OCI-LY3 (cell line): ENCODE results near the gene ACSF2.

ENCODE experiments used
- H2AFZ ChIP-seq: fragments of 200-600, 300-600 bp; shearing (Covaris generic); 2 replicates; pipeline ENCODE4 v1.6.0; 2014; ENCODE audit warnings: antibody characterized with exemption, low read depth, low read length
- H3K27ac ChIP-seq: fragments of 200-600, 300-600 bp; sonication (generic); 2 replicates; pipeline ENCODE4 v1.5.1; 2014; ENCODE audit warnings: mild to moderate bottlenecking, low read length, moderate library complexity, mixed read lengths
- H3K27me3 ChIP-seq: fragments of 200-600, 300-600 bp; sonication (generic); 2 replicates; pipeline ENCODE4 v1.6.1; 2014; ENCODE audit warnings: low read depth, low read length, mixed read lengths
- H3K36me3 ChIP-seq: fragments of 200-600, 300-600 bp; sonication (generic); replicated peaks from 2 replicates; pipeline ENCODE3; 2014; ENCODE audit warnings: low read depth, low read length, mixed read lengths
- H3K4me1 ChIP-seq: fragments of 300-600, 200-600 bp; sonication (generic); 2 replicates; pipeline ENCODE4 v1.6.1; 2014; ENCODE audit warnings: low read length, mixed read lengths
- H3K4me2 ChIP-seq: fragments of 200-600, 300-600 bp; sonication (generic); 2 replicates; pipeline ENCODE4 v1.6.1; 2014; ENCODE audit warnings: low read length, mixed read lengths
- H3K4me3 ChIP-seq: fragments of 300-600, 200-600 bp; sonication (generic); 2 replicates; pipeline ENCODE4 v1.5.1; 2014; ENCODE audit warnings: antibody characterized with exemption, mild to moderate bottlenecking, low read length, moderate library complexity
- H3K79me2 ChIP-seq: fragments of 300-600, 200-600 bp; shearing (Covaris generic); 2 replicates; pipeline ENCODE4 v1.6.1; 2014; ENCODE audit warnings: mild to moderate bottlenecking, low read length, mixed read lengths
- H3K9ac ChIP-seq: fragments of 300-600, 200-600 bp; shearing (Covaris generic); 2 replicates; pipeline ENCODE4 v1.6.0; 2014; ENCODE audit warnings: mild to moderate bottlenecking, low read length, moderate library complexity
- H3K9me3 ChIP-seq: fragments of 200-600, 300-600 bp; shearing (Covaris generic); 2 replicates; pipeline ENCODE4 v1.6.1; 2014; ENCODE audit warnings: low read length, mixed read lengths; ENCODE audit not compliant: insufficient read depth
- H4K20me1 ChIP-seq: fragments of 200-600, 300-600 bp; sonication (generic); 2 replicates; pipeline ENCODE4 v1.6.1; 2016; ENCODE audit warnings: low read length, mixed read lengths; ENCODE audit not compliant: insufficient read depth
- CTCF ChIP-seq: fragments of 200-600, 300-600 bp; sonication (generic); IDR thresholded peaks from 2 replicates; pipeline ENCODE4 v1.5.1; 2014; ENCODE audit warnings: antibody characterized with exemption, low read length, low read depth
- EZH2phosphoT487 ChIP-seq: fragments of 200-600 bp; shearing (Covaris generic); IDR thresholded peaks from 2 replicates; pipeline ENCODE4 v1.6.1; 2018; ENCODE audit warnings: antibody characterized with exemption, mixed run types, low read depth

The ACSF2 gene

GRCh38 chr17:50381260-50381815, 44.7 kb upstream of the ACSF2 start:
- H3K27ac ChIP-seq, result no peak overlapping the region
- no peak overlapping the region for H3K4me2 ChIP-seq
- no peak overlapping the region for H2AFZ ChIP-seq
- H4K20me1 ChIP-seq, result no peaks in the 10 kb centered on the region
- H3K79me2 ChIP-seq, result no peaks in the 10 kb centered on the region
- H3K36me3 ChIP-seq, result peaks cover 70% of the 10 kb centered on the region
- TF ChIP-seq EZH2phosphoT487, result no peak
- no peak for TF ChIP-seq CTCF
- H3K4me1 ChIP-seq, result no peaks in the 10 kb centered on the region
- H3K9ac ChIP-seq, result no peak overlapping the region
- no peaks in the 10 kb centered on the region for H3K27me3 ChIP-seq
- no peak overlapping the region for H3K4me3 ChIP-seq
- no peaks in the 10 kb centered on the region for H3K9me3 ChIP-seq

- H3K27ac ChIP-seq, result no peak overlapping the region
- H4K20me1 ChIP-seq, result no peaks in the 10 kb centered on the region
- H3K4me3 ChIP-seq, result no peak overlapping the region
- no peak overlapping the region for H3K9ac ChIP-seq
- no peak overlapping the region for H3K4me2 ChIP-seq
- H3K4me1 ChIP-seq, result no peaks in the 10 kb centered on the region
- no peak overlapping the region for H2AFZ ChIP-seq
- H3K9me3 ChIP-seq, result no peaks in the 10 kb centered on the region
- TF ChIP-seq CTCF (no peak), EZH2phosphoT487 (no peak)
- no peaks in the 10 kb centered on the region for H3K27me3 ChIP-seq
- peaks cover 76% of the 10 kb centered on the region for H3K36me3 ChIP-seq
- no peaks in the 10 kb centered on the region for H3K79me2 ChIP-seq
Measured at GRCh38 chr17:50381920-50382319, 44.1 kb upstream of the ACSF2 start.

- H2AFZ ChIP-seq, result no peak overlapping the region
- no peak overlapping the region for H3K4me3 ChIP-seq
- H4K20me1 ChIP-seq, result no peaks in the 10 kb centered on the region
- no peak overlapping the region for H3K9ac ChIP-seq
- no peaks in the 10 kb centered on the region for H3K79me2 ChIP-seq
- H3K4me2 ChIP-seq, result no peak overlapping the region
- no peaks in the 10 kb centered on the region for H3K9me3 ChIP-seq
- no peak overlapping the region for H3K27ac ChIP-seq
- H3K27me3 ChIP-seq, result no peaks in the 10 kb centered on the region
- no peaks in the 10 kb centered on the region for H3K4me1 ChIP-seq
- TF ChIP-seq CTCF, result no peak
- TF ChIP-seq EZH2phosphoT487, result no peak
- peaks cover 86% of the 10 kb centered on the region for H3K36me3 ChIP-seq
Measured at GRCh38 chr17:50382931-50383330, 43.1 kb upstream of the ACSF2 start.

GRCh38 chr17:50386510-50386909, 39.5 kb upstream of the ACSF2 start:
- Histone ChIP-seq H3K4me1 (peaks cover 7% of the 10 kb centered on the region), H2AFZ (no peak overlapping the region), H3K4me3 (no peak overlapping the region), H3K27ac (no peak overlapping the region), H3K27me3 (no peaks in the 10 kb centered on the region), H3K9me3 (no peaks in the 10 kb centered on the region), H3K9ac (no peak overlapping the region), H3K36me3 (peaks cover 83% of the 10 kb centered on the region), H3K79me2 (peaks cover 9% of the 10 kb centered on the region; the same call in 1 of the 2 replicates), H3K4me2 (no peak overlapping the region), H4K20me1 (no peaks in the 10 kb centered on the region)
- no peak for TF ChIP-seq CTCF
- no peak for TF ChIP-seq EZH2phosphoT487
